Suprapubic skin (tissue), 4 donors: ENCODE results near the gene TEX22. TPM values are rescaled to one million over a fixed set of nuclear protein-coding genes. Genes with fewer than 3 reads are reported as not detected.

Experiments
- DNase-seq, 2 donors: peaks; one replicate each; pipeline ENCODE4 v3.0.0-alpha.2; 2019; ENCODE audit warnings: low spot score in 2 of 2
- H3K27ac ChIP-seq: fragments of 200-600 bp; sonication (generic); one replicate; pipeline ENCODE4 v1.5.1; 2019
- H3K27me3 ChIP-seq: fragments of 200-600 bp; sonication (generic); one replicate; pipeline ENCODE4 v1.5.1; 2019
- H3K36me3 ChIP-seq: fragments of 200-600 bp; sonication (generic); one replicate; pipeline ENCODE4 v1.5.1; 2019
- H3K4me1 ChIP-seq: fragments of 200-600 bp; sonication (generic); one replicate; pipeline ENCODE4 v1.5.1; 2019
- H3K4me3 ChIP-seq: fragments of 200-600 bp; sonication (generic); one replicate; pipeline ENCODE4 v1.5.1; 2019; ENCODE audit warnings: mild to moderate bottlenecking
- H3K9me3 ChIP-seq: fragments of 200-600 bp; sonication (generic); one replicate; pipeline ENCODE4 v1.5.1; 2019
- CTCF ChIP-seq, 2 donors: fragments of 200-600 bp in 1 of 2; fragments of 450-650 bp in 1 of 2; sonication (generic) in 1 of 2; IDR thresholded peaks; one replicate each; pipeline ENCODE4 v1.5.1; 2016 to 2019; ENCODE audit warnings: antibody characterized with exemption in 2 of 2, mild to moderate bottlenecking in 1 of 2, moderate library complexity in 1 of 2
- EP300 ChIP-seq: sonication (generic); formaldehyde crosslinking; IDR thresholded peaks from one replicate; pipeline ENCODE4 v1.6.1; 2017; ENCODE audit warnings: antibody characterized with exemption
- POLR2A ChIP-seq, 2 donors: fragments of 450-650 bp; IDR thresholded peaks; one replicate each; pipeline ENCODE4 v1.6.1; 2017; ENCODE audit warnings: antibody characterized with exemption in 2 of 2, mild to moderate bottlenecking in 2 of 2, moderate library complexity in 2 of 2
- POLR2AphosphoS5 ChIP-seq, 3 donors: sonication (generic); formaldehyde crosslinking; IDR thresholded peaks; one replicate each; pipeline ENCODE4 v1.6.1; 2017; ENCODE audit warnings: antibody characterized with exemption in 3 of 3
- WGBS: methylation state at CpG from one replicate; pipeline ENCODE4 v1.1.5; 2018; 5-methylcytosine and 5-hydroxymethylcytosine counted together
- total RNA-seq, 4 donors: library from RNA; depleted of rRNA; stranded (reverse); fragments of >200 nt; gene quantifications; one replicate each; pipeline ENCODE4 v1.1.0, GENCODE V29; 2016

TEX22 gene
- total RNA-seq, 4 donors from 2014 or later: 0.80 TPM; not detected in 3

GRCh38 chr14:105382343-105383082 lies 15.8 kb upstream of the TEX22 start:
- DNase-seq: no peak
- WGBS: 96% methylated on average over 9 of the region's 26 CpGs
- no peak overlapping the region for H3K4me3 ChIP-seq
- H3K9me3 ChIP-seq: no peaks in the 10 kb centered on the region
- peaks cover 67% of the 10 kb centered on the region for H3K36me3 ChIP-seq
- H3K27me3 ChIP-seq: no peaks in the 10 kb centered on the region
- TF ChIP-seq POLR2AphosphoS5 (IDR thresholded peaks at IDR 0.05): no peak
- peaks cover 33% of the 10 kb centered on the region for H3K4me1 ChIP-seq
- H3K27ac ChIP-seq: no peak overlapping the region

GRCh38 chr14:105383083-105383730 lies 15.1 kb upstream of the TEX22 start:
- TF ChIP-seq POLR2AphosphoS5 (IDR thresholded peaks at IDR 0.05) (no peak), POLR2A (IDR thresholded peaks at IDR 0.05) (no peak), CTCF (IDR thresholded peaks at IDR 0.05) (no peak)
- Histone ChIP-seq H3K27me3 (no peaks in the 10 kb centered on the region), H3K4me1 (peaks cover 33% of the 10 kb centered on the region), H3K36me3 (peaks cover 67% of the 10 kb centered on the region), H3K4me3 (no peak overlapping the region), H3K9me3 (no peaks in the 10 kb centered on the region), H3K27ac (no peak overlapping the region)
- WGBS: 98% methylated on average over 18 of the region's 32 CpGs
- DNase-seq: no peak

GRCh38 chr14:105384041-105384557 lies 14.2 kb upstream of the TEX22 start:
- no peak overlapping the region for H3K27ac ChIP-seq

GRCh38 chr14:105384605-105385321 lies 13.6 kb upstream of the TEX22 start:
- H3K36me3 ChIP-seq: peaks cover 65% of the 10 kb centered on the region
- no peaks in the 10 kb centered on the region for H3K9me3 ChIP-seq
- 71% methylated on average over 10 of the region's 29 CpGs for WGBS
- TF ChIP-seq EP300 (no peak), CTCF (IDR thresholded peaks at IDR 0.05) (no peak), POLR2A (IDR thresholded peaks at IDR 0.05) (no peak)
- no peak overlapping the region for H3K4me3 ChIP-seq
- peaks cover 41% of the 10 kb centered on the region for H3K4me1 ChIP-seq
- H3K27me3 ChIP-seq: no peaks in the 10 kb centered on the region
- no peak overlapping the region for H3K27ac ChIP-seq
- DNase-seq: no peak

More at GRCh38 chr14:105384041-105384557, 14.2 kb upstream of the TEX22 start:
- WGBS: 81% methylated on average over 17 of the region's 23 CpGs
- TF ChIP-seq EP300: no peak
- TF ChIP-seq POLR2AphosphoS5 (IDR thresholded peaks at IDR 0.05): no peak
- TF ChIP-seq POLR2A (IDR thresholded peaks at IDR 0.05): no peak
- no peak for TF ChIP-seq CTCF (IDR thresholded peaks at IDR 0.05)
- no peaks in the 10 kb centered on the region for H3K27me3 ChIP-seq
- peaks cover 34% of the 10 kb centered on the region for H3K4me1 ChIP-seq
- H3K9me3 ChIP-seq: no peaks in the 10 kb centered on the region
- no peak overlapping the region for H3K4me3 ChIP-seq
- no peak for DNase-seq
- H3K36me3 ChIP-seq: peaks cover 67% of the 10 kb centered on the region

GRCh38 chr14:105385322-105385637 lies 13.1 kb upstream of the TEX22 start:
- WGBS: no CpG with 5 or more reads among the region's 19 CpGs
- no peak for TF ChIP-seq CTCF (IDR thresholded peaks at IDR 0.05)
- no peak for TF ChIP-seq POLR2AphosphoS5 (IDR thresholded peaks at IDR 0.05)
- TF ChIP-seq EP300: no peak
- TF ChIP-seq POLR2A (IDR thresholded peaks at IDR 0.05): no peak
- H3K27me3 ChIP-seq: no peaks in the 10 kb centered on the region
- no peak overlapping the region for H3K27ac ChIP-seq
- no peak overlapping the region for H3K4me3 ChIP-seq
- no peak for DNase-seq
- peaks cover 45% of the 10 kb centered on the region for H3K4me1 ChIP-seq
- no peaks in the 10 kb centered on the region for H3K9me3 ChIP-seq
- H3K36me3 ChIP-seq: peaks cover 60% of the 10 kb centered on the region
